Uterus (tissue), 4 donors: ENCODE measurements around the gene CHMP4B. TPM values are rescaled to one million over a fixed set of nuclear protein-coding genes. Genes with fewer than 3 reads are reported as not detected.
"Not testable (repeated sequence)": the region's sequence is repeated elsewhere in the genome, so short reads cannot be mapped to it uniquely, and the experiment has no call there.

Experiments used
- DNase-seq, 2 donors: peaks; one replicate each; pipeline ENCODE4 v3.0.0-alpha.2; 2019 to 2020
- H3K27ac ChIP-seq, 2 donors: fragments of 200-600 bp; sonication (generic); 1 replicate in 1 of 2; 2 replicates in 1 of 2; pipeline ENCODE4 v1.5.1; 2016 to 2018
- H3K27me3 ChIP-seq, 2 donors: fragments of 200-600 bp; sonication (generic); one replicate each; pipeline ENCODE4 v1.5.1; 2018 to 2019; ENCODE audit warnings: control low read depth in 1 of 2
- H3K36me3 ChIP-seq, 2 donors: fragments of 200-600 bp; sonication (generic); one replicate each; pipeline ENCODE4 v1.5.1; 2019; ENCODE audit warnings: control low read depth in 1 of 2
- H3K4me1 ChIP-seq, 2 donors: fragments of 200-600 bp; sonication (generic); one replicate each; pipeline ENCODE4 v1.5.1; 2018 to 2019; ENCODE audit warnings: control low read depth in 1 of 2
- H3K4me3 ChIP-seq, 2 donors: fragments of 200-600 bp; sonication (generic); 1 replicate in 1 of 2; 2 replicates in 1 of 2; pipeline ENCODE4 v1.5.1; 2018 to 2019; ENCODE audit warnings: mild to moderate bottlenecking in 1 of 2
- H3K9me3 ChIP-seq, 2 donors: fragments of 200-600 bp; sonication (generic); one replicate each; pipeline ENCODE4 v1.5.1; 2019; ENCODE audit warnings: control low read depth in 1 of 2
- CTCF ChIP-seq, 4 experiments: fragments of 200-600 bp in 2 of 4; fragments of 450-650 bp in 2 of 4; sonication (generic) in 2 of 4; IDR thresholded peaks; one replicate each; pipeline ENCODE4 v1.5.1; 2016 to 2019; ENCODE audit warnings: antibody characterized with exemption in 4 of 4, mild to moderate bottlenecking in 2 of 4, moderate library complexity in 1 of 4
- POLR2A ChIP-seq, 2 donors: fragments of 450-650 bp; IDR thresholded peaks; one replicate each; pipeline ENCODE4 v1.6.1; 2016; ENCODE audit warnings: antibody characterized with exemption in 2 of 2, mild to moderate bottlenecking in 1 of 2, moderate library complexity in 1 of 2
- intact Hi-C: fragments of 100-400 bp; cut with DNase I; formaldehyde crosslinking; loops from one replicate; pipeline ENCODE4 v1.15.1; 2023; ENCODE audit warnings: low total_unique reads
- total RNA-seq, 4 donors: library from RNA; depleted of rRNA in 3 of 4; stranded (reverse); fragments of >200 nt in 3 of 4; gene quantifications; one replicate each; pipeline versions ENCODE4 v1.1.0 to v1.2.4, GENCODE V29; 2014 to 2023
- donor health status: DM: yes; HTN: yes; CAD: no.

The CHMP4B gene
- total RNA-seq, 4 donors from 2014 or later = 48.0 to 73.8 (median 57.9) TPM

- intact Hi-C loops = no loop called here
- H3K27me3 ChIP-seq = no peaks in the 10 kb centered on the region
- H3K36me3 ChIP-seq = no peaks in the 10 kb centered on the region
- H3K27ac ChIP-seq = peak overlapping the region in 1 of 2 donors; percentile 71
- H3K4me3 ChIP-seq = no peak overlapping the region
- peaks cover 0 to 3% of the 10 kb centered on the region in 2 donors for H3K4me1 ChIP-seq
- no peaks in the 10 kb centered on the region for H3K9me3 ChIP-seq
- no peak for DNase-seq
- TF ChIP-seq POLR2A (IDR thresholded peaks at IDR 0.05) (no peak), CTCF (IDR thresholded peaks at IDR 0.05) (no peak)
Measured at GRCh38 chr20:33789858-33790182, 21.3 kb upstream of the CHMP4B start.

GRCh38 chr20:33790566-33790965, 20.6 kb upstream of the CHMP4B start:
- no peak for TF ChIP-seq POLR2A (IDR thresholded peaks at IDR 0.05)
- TF ChIP-seq CTCF (IDR thresholded peaks at IDR 0.05) = no peak
- DNase-seq = no peak
- Histone ChIP-seq H3K9me3 (no peaks in the 10 kb centered on the region), H3K27me3 (no peaks in the 10 kb centered on the region), H3K36me3 (no peaks in the 10 kb centered on the region), H3K4me3 (no peak overlapping the region), H3K4me1 (peaks cover 0 to 3% of the 10 kb centered on the region in 2 donors), H3K27ac (no peak overlapping the region)
- intact Hi-C loops = no loop called here

- H3K27ac ChIP-seq = no peak overlapping the region
- H3K36me3 ChIP-seq = no peaks in the 10 kb centered on the region
- H3K4me3 ChIP-seq = no peak overlapping the region
- peaks cover 0 to 3% of the 10 kb centered on the region in 2 donors for H3K4me1 ChIP-seq
- H3K9me3 ChIP-seq = no peaks in the 10 kb centered on the region
- DNase-seq = no peak
- intact Hi-C loops = no loop called here
- H3K27me3 ChIP-seq = no peaks in the 10 kb centered on the region
- no peak for TF ChIP-seq POLR2A (IDR thresholded peaks at IDR 0.05)
- TF ChIP-seq CTCF (IDR thresholded peaks at IDR 0.05) = no peak
Measured at GRCh38 chr20:33791021-33791420, 20.1 kb upstream of the CHMP4B start.

GRCh38 chr20:33791540-33791939, 19.6 kb upstream of the CHMP4B start:
- DNase-seq = no peak
- H3K4me1 ChIP-seq = peaks cover 0 to 3% of the 10 kb centered on the region in 2 donors
- TF ChIP-seq POLR2A (IDR thresholded peaks at IDR 0.05) (no peak), CTCF (IDR thresholded peaks at IDR 0.05) (no peak)
- H3K9me3 ChIP-seq = no peaks in the 10 kb centered on the region
- intact Hi-C loops = no loop called here
- H3K27me3 ChIP-seq = no peaks in the 10 kb centered on the region
- H3K4me3 ChIP-seq = no peak overlapping the region
- H3K36me3 ChIP-seq = no peaks in the 10 kb centered on the region
- no peak overlapping the region for H3K27ac ChIP-seq

- Histone ChIP-seq H3K9me3 (no peaks in the 10 kb centered on the region), H3K27me3 (no peaks in the 10 kb centered on the region), H3K4me3 (no peak overlapping the region), H3K4me1 (peaks cover 0 to 3% of the 10 kb centered on the region in 2 donors), H3K36me3 (no peaks in the 10 kb centered on the region), H3K27ac (peak overlapping the region in 1 of 2 donors; percentile 66)
- TF ChIP-seq POLR2A (IDR thresholded peaks at IDR 0.05) (no peak), CTCF (IDR thresholded peaks at IDR 0.05) (peak; percentile 51 to 68 (median 56))
- intact Hi-C loops = no loop called here
- DNase-seq = peak; percentile 30 to 35
Measured at GRCh38 chr20:33791959-33792597, 19.1 kb upstream of the CHMP4B start.

GRCh38 chr20:33792598-33792989, 18.6 kb upstream of the CHMP4B start:
- peak overlapping the region; percentile 33 to 66 for H3K27ac ChIP-seq

More at GRCh38 chr20:33792598-33792989, 18.6 kb upstream of the CHMP4B start:
- H3K9me3 ChIP-seq, DNase-seq, H3K27me3 ChIP-seq, intact Hi-C loops, H3K36me3 ChIP-seq, H3K4me1 ChIP-seq, H3K4me3 ChIP-seq: not testable (repeated sequence)
